DOHH2 (cell line): ENCODE results near the gene VPREB1.

ENCODE experiments used
- CTCF ChIP-seq: fragments of 200-600 bp; sonication (generic); IDR thresholded peaks from one replicate; pipeline ENCODE4 v1.5.1; 2014; ENCODE audit warnings: antibody characterized with exemption, mild to moderate bottlenecking, low read depth, low read length; ENCODE audit not compliant: poor library complexity, severe bottlenecking
- EZH2phosphoT487 ChIP-seq: fragments of 200-600 bp; sonication (generic); IDR thresholded peaks from 2 replicates; pipeline ENCODE4 v1.6.1; 2017; ENCODE audit warnings: borderline replicate concordance, mild to moderate bottlenecking, antibody characterized with exemption, low read length, moderate library complexity, mixed read lengths

GRCh38 chr22:22228921-22229320 lies 15.7 kb upstream of the VPREB1 start:
- TF ChIP-seq EZH2phosphoT487 (no peak), CTCF (no peak)
